ENCODE measurements around the gene GSG1L.

DNA sequence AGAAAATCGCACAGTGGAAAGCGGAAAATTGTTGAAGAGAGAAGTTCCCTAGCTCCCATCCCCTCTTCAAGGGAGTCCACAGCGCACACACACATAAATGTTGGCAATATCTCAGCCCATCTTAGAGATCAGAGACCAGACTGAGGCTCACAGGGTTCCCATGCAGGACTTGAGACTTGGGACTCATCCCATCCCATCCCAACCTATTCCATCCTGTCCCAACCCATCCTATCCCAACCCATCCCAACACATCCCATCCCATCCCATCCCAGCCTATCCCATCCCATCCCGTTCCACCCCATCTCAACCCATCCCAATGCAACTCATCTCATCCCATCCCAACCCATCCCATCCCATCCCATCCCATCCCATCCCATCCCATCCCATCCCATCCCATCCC is 29.6 kb downstream of the GSG1L start:
- TF ChIP-seq STAT5B (CRISPR knock-in tag; IDR thresholded peaks at IDR 0.05), result no peak
- no peak for TF ChIP-seq NFE2L1 (tag; IDR thresholded peaks at IDR 0.05; ENCODE audit: borderline replicate concordance, low read depth)

All from K562 (cell line).